ENCODE results near the gene C2orf80. TPM values are rescaled to one million over a fixed set of nuclear protein-coding genes. Genes with fewer than 3 reads are reported as not detected.
"Not testable (repeated sequence)": the region's sequence is repeated elsewhere in the genome, so short reads cannot be mapped to it uniquely, and the experiment has no call there.

The C2orf80 gene
- total and polyA plus RNA-seq, 2 experiments from 2014 or later: not detected

DNA sequence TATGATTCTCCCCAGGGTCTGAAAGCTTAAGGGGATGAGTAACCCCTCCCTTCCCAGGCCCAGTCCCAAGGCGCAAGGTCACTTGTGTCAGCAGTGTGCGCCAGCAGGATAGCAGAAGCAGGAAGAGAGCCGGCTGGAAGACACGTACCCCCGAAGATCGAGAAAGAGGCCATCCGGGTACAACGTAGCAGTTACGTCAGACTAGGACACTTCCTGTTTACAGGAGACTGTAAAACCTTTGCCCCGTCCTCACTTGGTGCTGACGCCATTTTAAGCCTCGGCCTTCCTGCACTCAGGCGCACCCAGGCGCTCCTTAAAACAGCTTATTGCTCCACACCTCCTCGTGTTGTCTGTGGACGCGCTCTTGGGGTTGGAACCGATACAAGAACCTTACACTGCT, 50.4 kb downstream of the C2orf80 start:
- Histone ChIP-seq H3K27ac (no peak overlapping the region), H3K27me3 (replicated peaks; ENCODE audit: insufficient read depth) (no peaks in the 10 kb centered on the region), H4K20me1 (ENCODE audit: insufficient read depth) (no peaks in the 10 kb centered on the region), H3K4me2 (ENCODE audit: unreplicated experiment) (no peak overlapping the region), H3K4me3 (no peak overlapping the region), H3K9ac (no peak overlapping the region), H2AFZ (no peak overlapping the region), H3K9me3 (ENCODE audit: low read depth) (no peaks in the 10 kb centered on the region), H3K36me3 (ENCODE audit: low read depth) (no peaks in the 10 kb centered on the region), H3K9me2 (ENCODE audit: insufficient read depth) (no peaks in the 10 kb centered on the region), H3K4me1 (ENCODE audit: insufficient read depth) (no peaks in the 10 kb centered on the region), H3K79me2 (ENCODE audit: insufficient read depth) (no peaks in the 10 kb centered on the region), H3F3A (ENCODE audit: insufficient read depth) (no peaks in the 10 kb centered on the region)
- in situ Hi-C loops (cut with MboI): no loop called here
- WGBS, 2 experiments (ENCODE audit: low coverage in 1 of 2, low lambda C conversion rate in 2 of 2, missing lambda C conversion rate in 2 of 2): 62 to 64% methylated on average over 18 of the region's 18 CpGs
- TF ChIP-seq EZH2phosphoT487 (IDR thresholded peaks at IDR 0.05; ENCODE audit: insufficient read depth, low read depth) (no peak), EZH2 (IDR thresholded peaks at IDR 0.05; ENCODE audit: insufficient read depth, poor library complexity, severe bottlenecking) (no peak)
- DNase-seq: no peak

DNA sequence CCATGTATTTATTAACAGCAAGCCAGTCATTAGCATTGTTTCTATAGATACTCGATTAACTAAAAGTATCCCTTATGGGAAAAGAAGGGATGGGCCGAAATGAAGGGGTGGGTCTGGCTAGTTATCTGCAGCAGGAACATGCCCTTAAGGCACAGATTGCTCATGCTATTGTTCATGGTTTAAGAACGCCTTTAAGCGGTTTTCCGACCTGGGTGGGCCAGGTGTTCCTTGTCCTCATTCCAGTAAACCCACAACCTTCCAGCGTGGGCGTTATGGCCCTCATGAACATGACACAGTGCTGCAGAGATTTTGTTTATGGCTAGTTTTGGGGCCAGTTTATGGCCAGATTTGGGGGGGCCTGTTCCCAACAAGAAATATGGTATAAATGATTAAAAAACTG, 51.5 kb downstream of the C2orf80 start:
- in situ Hi-C loops (cut with MboI); H3K4me1 ChIP-seq (ENCODE audit: insufficient read depth); H3K9me2 ChIP-seq (ENCODE audit: insufficient read depth); H3F3A ChIP-seq (ENCODE audit: insufficient read depth); H3K27ac ChIP-seq; H2AFZ ChIP-seq; H3K27me3 ChIP-seq (replicated peaks; ENCODE audit: insufficient read depth); H3K9me3 ChIP-seq (ENCODE audit: low read depth); H3K4me2 ChIP-seq (ENCODE audit: unreplicated experiment); H3K4me3 ChIP-seq; H3K9ac ChIP-seq; H3K36me3 ChIP-seq (ENCODE audit: low read depth); H4K20me1 ChIP-seq (ENCODE audit: insufficient read depth); DNase-seq; H3K79me2 ChIP-seq (ENCODE audit: insufficient read depth): not testable (repeated sequence)
- 53 to 67% methylated on average over 7 of the region's 7 CpGs for WGBS, 2 experiments (ENCODE audit: low coverage in 1 of 2, low lambda C conversion rate in 2 of 2, missing lambda C conversion rate in 2 of 2)

DNA sequence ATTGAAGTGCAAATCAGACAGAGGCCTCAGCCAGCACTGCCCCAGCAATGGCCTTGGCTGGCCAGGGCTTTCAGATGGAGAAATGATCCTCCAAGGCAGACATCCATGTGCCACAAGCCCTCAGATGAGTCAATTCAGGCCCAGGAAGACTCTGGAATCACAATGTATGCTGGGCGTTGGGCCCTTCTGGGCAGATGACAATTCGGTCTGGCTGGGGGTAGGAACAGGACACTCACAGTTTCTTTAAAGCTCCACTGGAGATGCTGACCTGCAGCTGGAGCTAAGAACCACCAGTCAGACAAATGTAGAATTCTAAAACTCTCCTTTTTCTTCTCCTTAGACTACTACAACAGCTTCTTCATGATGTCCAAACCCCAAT, 53.1 kb downstream of the C2orf80 start:
- DNase-seq: peak; percentile 20
- WGBS, 2 experiments (ENCODE audit: low coverage in 1 of 2, low lambda C conversion rate in 2 of 2, missing lambda C conversion rate in 2 of 2): 31 to 38% methylated on average over 2 of the region's 2 CpGs

DNA sequence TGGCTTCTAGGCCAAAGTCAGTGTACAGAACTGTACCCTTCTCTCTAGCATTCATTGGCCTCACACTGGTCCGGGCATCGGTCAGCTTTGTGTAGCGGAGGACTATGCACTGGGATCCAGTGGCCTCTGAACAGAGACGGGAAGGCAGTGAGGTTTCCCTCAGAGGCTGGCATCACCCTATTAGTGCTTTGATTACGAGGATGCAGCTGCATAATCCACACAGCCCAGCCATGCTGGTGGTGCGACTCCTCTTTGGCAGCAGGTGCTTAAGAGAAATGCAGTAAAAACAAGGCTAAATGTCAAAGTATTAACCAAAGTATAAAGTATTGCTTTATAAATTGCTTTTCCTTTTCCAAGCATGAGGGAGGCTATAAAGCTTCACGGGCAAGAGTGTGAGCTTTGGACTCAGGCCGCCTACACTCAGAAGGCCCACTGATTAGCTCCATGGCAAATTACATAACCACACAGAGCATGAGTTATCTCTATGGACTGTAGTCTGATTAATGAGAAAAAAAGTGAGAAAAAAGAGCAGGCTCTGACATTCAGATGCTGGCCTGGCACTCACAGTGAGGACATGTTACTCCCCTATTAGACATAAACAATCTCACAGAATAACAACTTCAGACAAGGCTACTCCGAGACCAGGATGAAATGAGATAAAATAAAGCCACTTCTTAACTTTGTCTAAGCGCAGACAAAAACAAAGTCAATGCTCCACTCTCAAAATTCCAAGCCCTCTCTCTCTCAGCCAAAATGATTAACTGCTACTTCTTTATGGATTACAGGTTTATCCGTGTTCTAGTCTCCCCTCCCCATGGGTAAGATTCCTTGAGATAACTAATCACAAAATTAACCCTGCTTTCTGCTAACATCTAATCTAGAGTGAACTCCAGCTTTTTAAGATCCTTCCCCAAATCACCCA, 53.8 kb downstream of the C2orf80 start:
- Histone ChIP-seq H3K9me3 (ENCODE audit: low read depth) (no peaks in the 10 kb centered on the region), H3K27me3 (replicated peaks; ENCODE audit: insufficient read depth) (no peaks in the 10 kb centered on the region), H3K36me3 (ENCODE audit: low read depth) (no peaks in the 10 kb centered on the region), H4K20me1 (ENCODE audit: insufficient read depth) (no peaks in the 10 kb centered on the region), H3K79me2 (ENCODE audit: insufficient read depth) (no peaks in the 10 kb centered on the region), H3K9ac (no peak overlapping the region), H3K4me1 (ENCODE audit: insufficient read depth) (no peaks in the 10 kb centered on the region), H3K27ac (no peak overlapping the region), H3K4me2 (ENCODE audit: unreplicated experiment) (no peak overlapping the region), H2AFZ (no peak overlapping the region), H3K4me3 (no peak overlapping the region), H3K9me2 (ENCODE audit: insufficient read depth) (no peaks in the 10 kb centered on the region), H3F3A (ENCODE audit: insufficient read depth) (no peaks in the 10 kb centered on the region)
- in situ Hi-C loops (cut with MboI): no loop called here
- TF ChIP-seq EZH2 (IDR thresholded peaks at IDR 0.05; ENCODE audit: insufficient read depth, poor library complexity, severe bottlenecking) (no peak), EZH2phosphoT487 (IDR thresholded peaks at IDR 0.05; ENCODE audit: insufficient read depth, low read depth) (no peak)
- DNase-seq: no peak
- 55 to 56% methylated on average over 11 of the region's 11 CpGs for WGBS, 2 experiments (ENCODE audit: low coverage in 1 of 2, low lambda C conversion rate in 2 of 2, missing lambda C conversion rate in 2 of 2)

More for the DNA sequence above, 53.1 kb downstream of the C2orf80 start:
- Histone ChIP-seq H3K27ac (no peak overlapping the region), H3K9me3 (ENCODE audit: low read depth) (no peaks in the 10 kb centered on the region), H3K9me2 (ENCODE audit: insufficient read depth) (no peaks in the 10 kb centered on the region), H3K4me2 (ENCODE audit: unreplicated experiment) (no peak overlapping the region), H3F3A (ENCODE audit: insufficient read depth) (no peaks in the 10 kb centered on the region), H4K20me1 (ENCODE audit: insufficient read depth) (no peaks in the 10 kb centered on the region), H3K9ac (no peak overlapping the region), H3K4me3 (no peak overlapping the region), H2AFZ (no peak overlapping the region), H3K27me3 (replicated peaks; ENCODE audit: insufficient read depth) (no peaks in the 10 kb centered on the region), H3K79me2 (ENCODE audit: insufficient read depth) (no peaks in the 10 kb centered on the region), H3K4me1 (ENCODE audit: insufficient read depth) (no peaks in the 10 kb centered on the region), H3K36me3 (ENCODE audit: low read depth) (no peaks in the 10 kb centered on the region)
- in situ Hi-C loops (cut with MboI): no loop called here
- TF ChIP-seq EZH2 (IDR thresholded peaks at IDR 0.05; ENCODE audit: insufficient read depth, poor library complexity, severe bottlenecking) (no peak), EZH2phosphoT487 (IDR thresholded peaks at IDR 0.05; ENCODE audit: insufficient read depth, low read depth) (no peak)
